PC-3 (cell line): Measurements from ENCODE around the gene RBBP8. TPM values are rescaled to one million over a fixed set of nuclear protein-coding genes. Genes with fewer than 3 reads are reported as not detected.
A peak's percentile ranks its signal among the peaks of the same experiment; 100 is the strongest.

Experiments used
- ATAC-seq: fragments of 200-7000 bp; cut with Tn5 transposase; 2 replicates; pipeline ENCODE4 v1.9.1; 2020; ENCODE audit warnings: mild to moderate bottlenecking, moderate library complexity
- BruUV-seq: library from RNA; stranded (reverse); fragments of 400-500 nt; replicated peaks from 2 replicates; lab custom pipeline; 2021; lab: Mats Ljungman, UMichigan
- CTCF ChIA-PET: fragments of 300-600 bp; sonication (Branson Sonifier 250); formaldehyde crosslinking; loops from one replicate; lab custom pipeline; 2022; ENCODE audit warnings: antibody characterized with exemption; lab: Charles Lee
- POLR2A ChIA-PET: fragments of 300-600 bp; sonication (Branson Sonifier 250); formaldehyde crosslinking; loops from one replicate; lab custom pipeline; 2022; ENCODE audit warnings: antibody characterized with exemption; ENCODE audit not compliant: unreplicated experiment; lab: Charles Lee
- DNase-seq: peaks from one replicate; pipeline ENCODE4 v3.0.0-alpha.2; 2015
- H2AFZ ChIP-seq: fragments of 300-600 bp; sonication (generic); 2 replicates; pipeline ENCODE4 v1.6.0; 2016; ENCODE audit warnings: antibody characterized with exemption, low read length
- H3F3A ChIP-seq: fragments of 300-600 bp; sonication (generic); one replicate; pipeline ENCODE4 v1.6.0; 2017; ENCODE audit warnings: antibody characterized with exemption, low read length, control low read depth, mild to moderate bottlenecking; ENCODE audit not compliant: unreplicated experiment
- H3K27ac ChIP-seq: fragments of 300-600 bp; sonication (generic); 2 replicates; pipeline ENCODE4 v1.5.1; 2016; ENCODE audit warnings: mild to moderate bottlenecking, low read length
- H3K27me3 ChIP-seq: fragments of 300-600 bp; sonication (generic); 2 replicates; pipeline ENCODE4 v1.6.1; 2016; ENCODE audit warnings: low read length, mixed read lengths
- H3K36me3 ChIP-seq: fragments of 300-600 bp; sonication (generic); 2 replicates; pipeline ENCODE4 v1.6.1; 2016; ENCODE audit warnings: low read depth, mixed run types, low read length, mixed read lengths
- H3K4me1 ChIP-seq: fragments of 300-600 bp; sonication (generic); 2 replicates; pipeline ENCODE4 v1.5.1; 2016; ENCODE audit warnings: low read length; ENCODE audit not compliant: insufficient read depth
- H3K4me2 ChIP-seq: fragments of 300-600 bp; sonication (generic); 2 replicates; pipeline ENCODE4 v1.6.0; 2016; ENCODE audit warnings: low read length
- H3K4me3 ChIP-seq: fragments of 300-600 bp; sonication (generic); 2 replicates; pipeline ENCODE4 v1.5.1; 2016; ENCODE audit warnings: mild to moderate bottlenecking, low read length, mixed read lengths
- H3K79me2 ChIP-seq: fragments of 300-600 bp; sonication (generic); 2 replicates; pipeline ENCODE4 v1.6.1; 2017; ENCODE audit warnings: low read length, mixed read lengths
- H3K9ac ChIP-seq: fragments of 300-600 bp; sonication (generic); 2 replicates; pipeline ENCODE4 v1.6.0; 2016; ENCODE audit warnings: mild to moderate bottlenecking, low read length
- H3K9me2 ChIP-seq: fragments of 300-600 bp; sonication (generic); replicated peaks from 2 replicates; pipeline ENCODE4 v1.6.1; 2016; ENCODE audit warnings: mixed run types, low read length, mixed read lengths
- H3K9me3 ChIP-seq: fragments of 300-600 bp; sonication (generic); 2 replicates; pipeline ENCODE4 v1.6.1; 2016; ENCODE audit warnings: low read length, mixed read lengths
- H4K20me1 ChIP-seq: fragments of 300-600 bp; sonication (generic); 2 replicates; pipeline ENCODE4 v1.6.1; 2016; ENCODE audit warnings: low read length, mixed read lengths
- EZH2 ChIP-seq: fragments of 300-600 bp; sonication (generic); IDR thresholded peaks from one replicate; pipeline ENCODE4 v1.6.1; 2017; ENCODE audit warnings: antibody characterized with exemption, mild to moderate bottlenecking, low read length; ENCODE audit not compliant: unreplicated experiment
- EZH2phosphoT487 ChIP-seq: fragments of 300-600 bp; sonication (generic); IDR thresholded peaks from 2 replicates; pipeline ENCODE4 v1.6.1; 2018; ENCODE audit warnings: mild to moderate bottlenecking, antibody characterized with exemption, low read length, borderline replicate concordance
- intact Hi-C: fragments of 100-400 bp; cut with micrococcal nuclease; formaldehyde crosslinking; loops from 2 replicates; pipeline ENCODE4 v1.9.0; 2023
- total RNA-seq: library from RNA; depleted of rRNA; stranded (reverse); fragments of >200 nt; gene quantifications from 2 replicates; pipeline ENCODE4 v1.2.3, GENCODE V29; 2014
- TF ChIP-seq, protein P1 (sequence below): fragments of 300-600 bp; sonication (generic); conservative IDR thresholded peaks from 2 replicates; pipeline ENCODE4 v1.5.1; 2017; ENCODE audit warnings: antibody characterized with exemption, low read depth, mild to moderate bottlenecking, low read length

RBBP8 gene
- total RNA-seq, 1 experiment from 2014 or later, result 31.9 TPM

DNA sequence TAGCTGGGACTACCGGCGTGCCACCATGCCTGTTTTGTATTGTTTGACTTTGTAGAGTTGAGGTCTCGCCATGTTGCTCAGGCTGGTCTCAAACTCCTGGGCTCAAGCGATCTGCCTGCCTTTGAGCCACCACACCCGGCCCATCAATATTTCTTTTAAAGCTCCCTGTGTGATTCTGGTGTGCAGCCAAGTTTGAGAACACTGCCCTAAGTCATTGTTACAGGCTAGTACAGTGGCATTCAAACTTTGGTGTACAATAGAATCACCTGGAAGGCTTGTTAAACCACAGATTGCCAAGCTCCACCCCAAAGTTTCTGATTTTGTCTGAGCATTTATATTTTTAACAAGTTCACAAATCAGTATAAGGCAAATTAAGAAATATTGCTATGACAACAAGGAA, 99.9 kb downstream of the RBBP8 start:
- intact Hi-C loops, result loop anchor here (5.0 to 10.0 kb wide), 3 partner anchors 99 to 472 kb away; partner anchors contain the start of gene RMC1

DNA sequence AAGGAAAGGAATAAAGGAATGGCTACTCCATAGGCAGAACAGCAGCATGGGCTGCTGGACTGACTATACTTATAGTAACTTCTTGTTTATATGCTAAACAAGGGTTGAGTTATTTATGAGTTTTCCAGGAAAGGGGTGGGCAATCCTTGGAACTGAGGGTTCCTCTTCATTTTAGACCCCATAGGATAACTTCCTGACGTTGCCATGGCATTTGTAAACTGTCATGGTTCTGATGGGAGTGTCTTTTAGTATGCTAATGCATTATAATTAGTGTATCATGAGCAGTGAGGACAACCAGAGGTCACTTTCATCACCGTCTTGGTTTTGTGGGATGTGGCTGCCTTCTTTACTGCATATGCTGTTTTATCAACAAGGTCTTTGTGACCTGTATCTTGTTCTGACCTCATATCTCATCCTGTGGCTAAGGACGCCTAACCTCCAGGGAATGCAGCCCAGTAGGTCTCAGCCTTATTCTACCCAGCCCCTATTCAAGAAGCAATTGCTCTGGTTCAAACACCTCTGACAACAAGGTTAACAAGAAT, 103.6 kb downstream of the RBBP8 start:
- intact Hi-C loops, result loop anchor here (10.0 kb wide), 1 partner anchor 468 kb away; the partner anchor contains the start of gene RMC1
- ChIA-PET CTCF (no interaction called here), POLR2A (interaction anchor here (0.6 kb wide), 1 partner anchor 558 kb away, joined by 3 read pairs; no protein-coding TSS in a partner anchor)
- Histone ChIP-seq H3K79me2 (no peaks in the 10 kb centered on the region), H3K4me3 (no peak overlapping the region), H3K36me3 (no peaks in the 10 kb centered on the region), H2AFZ (no peak overlapping the region), H3K4me1 (peaks cover 23% of the 10 kb centered on the region), H3K9ac (no peak overlapping the region), H3K27ac (no peak overlapping the region), H3K4me2 (no peak overlapping the region), H3K9me3 (no peaks in the 10 kb centered on the region), H3F3A (no peaks in the 10 kb centered on the region), H3K27me3 (no peaks in the 10 kb centered on the region), H3K9me2 (no peaks in the 10 kb centered on the region), H4K20me1 (no peaks in the 10 kb centered on the region)
- no TSS peak for BruUV-seq
- no peak for DNase-seq
- ATAC-seq, result no peak
- TF ChIP-seq EZH2phosphoT487 (no peak), EZH2 (no peak)
- TF ChIP-seq, protein P1, sequence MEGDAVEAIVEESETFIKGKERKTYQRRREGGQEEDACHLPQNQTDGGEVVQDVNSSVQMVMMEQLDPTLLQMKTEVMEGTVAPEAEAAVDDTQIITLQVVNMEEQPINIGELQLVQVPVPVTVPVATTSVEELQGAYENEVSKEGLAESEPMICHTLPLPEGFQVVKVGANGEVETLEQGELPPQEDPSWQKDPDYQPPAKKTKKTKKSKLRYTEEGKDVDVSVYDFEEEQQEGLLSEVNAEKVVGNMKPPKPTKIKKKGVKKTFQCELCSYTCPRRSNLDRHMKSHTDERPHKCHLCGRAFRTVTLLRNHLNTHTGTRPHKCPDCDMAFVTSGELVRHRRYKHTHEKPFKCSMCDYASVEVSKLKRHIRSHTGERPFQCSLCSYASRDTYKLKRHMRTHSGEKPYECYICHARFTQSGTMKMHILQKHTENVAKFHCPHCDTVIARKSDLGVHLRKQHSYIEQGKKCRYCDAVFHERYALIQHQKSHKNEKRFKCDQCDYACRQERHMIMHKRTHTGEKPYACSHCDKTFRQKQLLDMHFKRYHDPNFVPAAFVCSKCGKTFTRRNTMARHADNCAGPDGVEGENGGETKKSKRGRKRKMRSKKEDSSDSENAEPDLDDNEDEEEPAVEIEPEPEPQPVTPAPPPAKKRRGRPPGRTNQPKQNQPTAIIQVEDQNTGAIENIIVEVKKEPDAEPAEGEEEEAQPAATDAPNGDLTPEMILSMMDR, result no peak

More for the DNA sequence above, 99.9 kb downstream of the RBBP8 start:
- no peaks in the 10 kb centered on the region for H3K79me2 ChIP-seq
- ChIA-PET POLR2A (no interaction called here), CTCF (no interaction called here)
- H3K4me2 ChIP-seq, result no peak overlapping the region
- H3K4me1 ChIP-seq, result peaks cover 17% of the 10 kb centered on the region
- BruUV-seq, result no TSS peak
- no peaks in the 10 kb centered on the region for H3K27me3 ChIP-seq
- no peak overlapping the region for H3K9ac ChIP-seq
- DNase-seq, result peak; percentile 33
- H3K4me3 ChIP-seq, result no peak overlapping the region
- H3K27ac ChIP-seq, result no peak overlapping the region
- H4K20me1 ChIP-seq, result no peaks in the 10 kb centered on the region
- H3K9me3 ChIP-seq, result no peaks in the 10 kb centered on the region
- ATAC-seq, result peak; percentile 49
- H3K9me2 ChIP-seq, result no peaks in the 10 kb centered on the region
- H3F3A ChIP-seq, result no peaks in the 10 kb centered on the region
- no peak overlapping the region for H2AFZ ChIP-seq
- peaks cover 2% of the 10 kb centered on the region; the same call in 1 of the 2 replicates for H3K36me3 ChIP-seq
- no peak for TF ChIP-seq EZH2phosphoT487
- TF ChIP-seq EZH2, result no peak
- TF ChIP-seq, protein P1, result no peak

DNA sequence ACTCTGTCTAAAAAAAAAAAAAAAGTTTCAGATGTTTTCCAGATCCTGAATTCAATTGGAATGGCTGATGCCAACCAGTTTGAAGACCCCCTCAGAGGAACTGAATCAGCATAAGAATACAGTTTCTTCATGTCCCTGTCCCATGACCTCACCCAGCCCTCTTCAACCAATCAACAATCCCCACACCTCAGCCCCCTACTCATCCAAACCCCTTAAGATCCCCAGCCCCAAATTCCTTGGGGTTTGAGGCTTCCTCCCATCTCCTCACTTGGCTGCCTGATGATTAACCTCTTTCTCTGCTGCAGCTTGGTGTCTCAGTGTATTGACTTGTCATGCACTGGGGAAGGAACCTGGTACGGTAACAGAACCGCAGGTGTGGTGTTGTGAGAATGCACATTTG, 104.5 kb downstream of the RBBP8 start:
- TF ChIP-seq EZH2 (no peak), EZH2phosphoT487 (no peak)
- TF ChIP-seq, protein P1, result no peak
- Histone ChIP-seq H3K36me3 (no peaks in the 10 kb centered on the region), H3K4me3 (no peak overlapping the region), H4K20me1 (no peaks in the 10 kb centered on the region), H3K4me1 (peaks cover 14% of the 10 kb centered on the region), H3F3A (no peaks in the 10 kb centered on the region), H3K79me2 (no peaks in the 10 kb centered on the region), H3K9me3 (no peaks in the 10 kb centered on the region), H3K27me3 (no peaks in the 10 kb centered on the region), H3K9ac (no peak overlapping the region), H3K9me2 (no peaks in the 10 kb centered on the region), H2AFZ (no peak overlapping the region), H3K27ac (no peak overlapping the region), H3K4me2 (no peak overlapping the region)
- DNase-seq, result no peak
- ChIA-PET CTCF (no interaction called here), POLR2A (no interaction called here)
- no TSS peak for BruUV-seq
- intact Hi-C loops, result loop anchor here (10.0 kb wide), 1 partner anchor 467 kb away; the partner anchor contains the start of gene RMC1
- ATAC-seq, result no peak
